Naive thymus-derived CD8-positive, alpha-beta T cell (primary cell): ENCODE data around the gene ALG8. TPM values are rescaled to one million over a fixed set of nuclear protein-coding genes. Genes with fewer than 3 reads are reported as not detected.
A peak's percentile ranks its signal among the peaks of the same experiment; 100 is the strongest.
"Not testable (repeated sequence)": the region's sequence is repeated elsewhere in the genome, so short reads cannot be mapped to it uniquely, and the experiment has no call there.

Experiments
- ATAC-seq, 2 donors: fragments of 150-1000 bp; cut with Tn5 transposase in 1 of 2; sonication (Bioruptor Pico), chemical (Tn5 transposase) in 1 of 2; 1 replicate in 1 of 2; 2 replicates in 1 of 2; pipeline ENCODE4 v1.10.0; 2021; ENCODE audit warnings: mild to moderate bottlenecking in 2 of 2, moderate library complexity in 2 of 2
- POLR2A ChIA-PET: fragments of 350-600 bp; sonication (Branson Sonifier 250); formaldehyde crosslinking; loops from one replicate; lab custom pipeline; 2021; ENCODE audit warnings: antibody characterized with exemption; lab: Charles Lee
- DNase-seq, 10 donors: peaks; one replicate each; pipeline versions ENCODE4 v3.0.0 to v3.0.0-alpha.2; 2020 to 2022
- H3K27ac Mint-ChIP-seq, 10 donors: one replicate each; pipeline ENCODE4 v1.8.0; 2020 to 2022; ENCODE audit warnings: mild to moderate bottlenecking in 10 of 10, mixed read lengths in 10 of 10, moderate library complexity in 4 of 10, inconsistent platforms in 1 of 10
- H3K27me3 Mint-ChIP-seq, 5 donors: one replicate each; pipeline ENCODE4 v1.8.0; 2021 to 2022; ENCODE audit warnings: mixed read lengths in 5 of 5
- H3K36me3 Mint-ChIP-seq, 3 donors: one replicate each; pipeline ENCODE4 v1.8.0; 2020 to 2022; ENCODE audit warnings: mixed read lengths in 3 of 3, mild to moderate bottlenecking in 2 of 3, inconsistent platforms in 1 of 3
- H3K4me1 Mint-ChIP-seq, 4 donors: one replicate each; pipeline ENCODE4 v1.8.0; 2021 to 2022; ENCODE audit warnings: mixed read lengths in 4 of 4
- H3K4me3 Mint-ChIP-seq, 10 donors: one replicate each; pipeline ENCODE4 v1.8.0; 2020 to 2022; ENCODE audit warnings: mild to moderate bottlenecking in 10 of 10, mixed read lengths in 10 of 10, moderate library complexity in 6 of 10, inconsistent platforms in 1 of 10
- H3K9me3 Mint-ChIP-seq, 9 donors: one replicate each; pipeline ENCODE4 v1.8.0; 2020 to 2022; ENCODE audit warnings: mixed read lengths in 9 of 9, mild to moderate bottlenecking in 3 of 9, inconsistent platforms in 1 of 9, moderate library complexity in 1 of 9
- polyA plus RNA-seq, 3 donors: library from polyadenylated mRNA; unstranded; fragments of 300-500 nt; fragmentation: Illumina TruSeq; gene quantifications; one replicate each; pipeline ENCODE4 v1.2.3, GENCODE V29; 2021
- total RNA-seq, 8 experiments: library from RNA in 2 of 8; stranded (reverse) in 2 of 8; gene quantifications; one replicate each; pipeline ENCODE4 v1.2.3 and lab custom pipeline; 2021 to 2026

The ALG8 gene
- total RNA-seq: 10 to 100 TPM; 37.4 to 40.3 TPM
- 10 to 100 TPM; 54.6 to 65.0 (median 64.4) TPM for polyA plus RNA-seq
- 17.2 to 59.0 (median 24.2) reads per million in 6 experiments for total RNA-seq (lab: John Stamatoyannopoulos, UW)

- Mint-ChIP-seq H3K4me1 (peaks cover 22 to 53% (median 44%) of the 10 kb centered on the region in 4 donors), H3K27ac (peak within 1 kb of the TSS; percentile 93 to 98 (median 96)), H3K9me3 (no peaks in the 10 kb centered on the region), H3K36me3 (peaks cover 2 to 28% (median 3%) of the 10 kb centered on the region in 3 donors), H3K4me3 (peak within 1 kb of the TSS; percentile 84 to 98 (median 95)), H3K27me3 (no peaks in the 10 kb centered on the region)
- DNase-seq (peak; percentile 92 to 98 (median 96)), ATAC-seq (peak; percentile 92 to 97)
- POLR2A ChIA-PET: interaction anchor here (0.7 to 2.6 kb wide), 8 partner anchors 9 to 435 kb away, joined by 3 to 21 read pairs (median 7); partner anchors contain the start of genes INTS4, KCTD21, NARS2 and USP35
Measured at GRCh38 chr11:78139422-78140391, at the start of gene ALG8. TSS of gene ALG8 (minus strand) at chr11:78139626. CDS start at chr11:78139588, 38 bp downstream.

- no peaks in the 10 kb centered on the region for H3K27me3 Mint-ChIP-seq
- DNase-seq (peak; percentile 79 to 94 (median 86)), ATAC-seq (peak; percentile 90 to 93)
- peak within 1 kb of the TSS; percentile 95 to 99 (median 98) for H3K4me3 Mint-ChIP-seq
- peaks cover 0 to 1% (median 0%) of the 10 kb centered on the region in 3 donors for H3K36me3 Mint-ChIP-seq
- no peaks in the 10 kb centered on the region for H3K9me3 Mint-ChIP-seq
- H3K27ac Mint-ChIP-seq: peak within 1 kb of the TSS; percentile 87 to 99 (median 96)
- H3K4me1 Mint-ChIP-seq: peaks cover 30 to 63% (median 56%) of the 10 kb centered on the region in 4 donors
- POLR2A ChIA-PET: interaction anchor here (0.6 to 6.6 kb wide), 6 partner anchors 10 to 59 kb away, joined by 3 to 63 read pairs (median 5); partner anchors contain the start of gene ALG8
Measured at GRCh38 chr11:78188286-78189173, 49.1 kb upstream of the ALG8 start, which contains the start of the genes KCTD21 and USP35. TSS of gene KCTD21 (minus strand) at chr11:78188626. CDS start at chr11:78174554, 14,072 bp downstream. TSS of gene USP35 (plus strand) at chr11:78188919. CDS start at chr11:78196246, 7,327 bp downstream.

DNA sequence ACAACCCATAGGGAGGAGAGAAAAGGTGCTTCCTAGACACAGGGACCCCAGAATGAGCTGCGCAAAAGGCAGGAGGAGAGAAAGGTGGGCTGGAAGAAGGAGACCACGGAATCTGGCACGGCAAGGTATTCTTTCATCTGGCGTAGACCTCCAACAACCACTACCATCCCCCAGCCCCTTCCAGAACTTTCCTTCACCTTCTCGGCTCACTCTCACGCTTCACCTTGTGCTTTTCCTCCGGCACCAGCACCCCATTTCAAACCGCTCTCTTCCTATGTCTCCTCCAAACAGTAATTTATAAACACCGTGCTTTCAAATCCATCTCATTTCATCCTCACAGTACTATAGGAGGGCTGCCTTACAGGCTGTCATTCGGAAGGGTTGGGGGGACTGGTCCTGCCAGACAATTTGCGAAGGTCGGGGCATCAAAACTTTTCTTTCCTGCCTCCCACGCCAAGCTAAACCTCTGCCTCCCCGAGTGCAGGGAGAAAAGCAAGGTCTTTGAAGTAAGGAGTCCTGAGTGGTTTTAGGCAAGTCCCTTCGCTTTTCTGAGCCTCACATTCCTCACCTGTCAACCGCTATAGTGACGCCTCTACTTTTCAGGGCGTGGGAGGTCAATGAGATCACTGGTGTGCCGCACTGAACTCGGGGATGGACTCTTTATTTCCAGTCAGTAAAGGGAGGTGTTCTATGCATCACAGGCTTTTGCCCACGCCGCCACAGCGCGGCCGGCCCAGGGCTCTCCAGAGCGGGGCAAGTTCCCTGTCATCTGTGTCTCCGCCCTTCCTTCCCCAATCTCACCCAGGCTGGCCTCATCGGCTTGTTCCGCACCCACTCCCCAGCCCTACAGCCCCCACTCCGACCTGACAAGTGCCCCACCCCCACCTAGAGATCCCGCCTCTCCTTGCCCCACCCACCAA is 48.2 kb upstream of the ALG8 start:
- H3K27ac Mint-ChIP-seq: peak overlapping the region; percentile 67 to 99 (median 96)
- no peaks in the 10 kb centered on the region for H3K9me3 Mint-ChIP-seq

GRCh38 chr11:78181185-78181584 is 41.8 kb upstream of the ALG8 start:
- H3K4me1 Mint-ChIP-seq: peaks cover 3 to 12% (median 8%) of the 10 kb centered on the region in 4 donors
- POLR2A ChIA-PET: no interaction called here

More for the DNA sequence above, 48.2 kb upstream of the ALG8 start:
- Mint-ChIP-seq H3K27me3 (no peaks in the 10 kb centered on the region), H3K4me1 (peaks cover 24 to 55% (median 50%) of the 10 kb centered on the region in 4 donors), H3K4me3 (peak overlapping the region; percentile 95 to 99 (median 98)), H3K36me3 (peaks cover 0 to 2% (median 0%) of the 10 kb centered on the region in 3 donors)
- peak; percentile 56 to 63 for ATAC-seq
- DNase-seq: peak in 8 of 10 donors; percentile 61 to 81 (median 67)
- POLR2A ChIA-PET: interaction anchor here (0.7 to 6.6 kb wide), 3 partner anchors 14 to 48 kb away, joined by 5 to 63 read pairs (median 21); partner anchors contain the start of gene ALG8

GRCh38 chr11:78180751-78181150 is 41.3 kb upstream of the ALG8 start:
- no peak overlapping the region for H3K4me3 Mint-ChIP-seq
- H3K36me3 Mint-ChIP-seq: peaks cover 0 to 7% (median 5%) of the 10 kb centered on the region in 3 donors
- no peak for DNase-seq
- peaks cover 0 to 6% (median 0%) of the 10 kb centered on the region in 9 donors for H3K9me3 Mint-ChIP-seq
- POLR2A ChIA-PET: no interaction called here
- peaks cover 3 to 12% (median 8%) of the 10 kb centered on the region in 4 donors for H3K4me1 Mint-ChIP-seq
- H3K27ac Mint-ChIP-seq: peak overlapping the region in 1 of 10 donors; percentile 28
- no peaks in the 10 kb centered on the region for H3K27me3 Mint-ChIP-seq
- ATAC-seq: no peak

More at GRCh38 chr11:78181185-78181584, 41.8 kb upstream of the ALG8 start:
- H3K27me3 Mint-ChIP-seq: no peaks in the 10 kb centered on the region
- no peak overlapping the region for H3K27ac Mint-ChIP-seq
- peaks cover 0 to 6% (median 5%) of the 10 kb centered on the region in 3 donors for H3K36me3 Mint-ChIP-seq
- peaks cover 0 to 6% (median 0%) of the 10 kb centered on the region in 9 donors for H3K9me3 Mint-ChIP-seq
- no peak for DNase-seq
- no peak for ATAC-seq
- H3K4me3 Mint-ChIP-seq: no peak overlapping the region

- Mint-ChIP-seq H3K36me3 (peaks cover 0 to 7% (median 5%) of the 10 kb centered on the region in 3 donors), H3K4me1 (peaks cover 3 to 12% (median 8%) of the 10 kb centered on the region in 4 donors), H3K4me3 (peak overlapping the region in 1 of 10 donors; percentile 11), H3K27me3 (no peaks in the 10 kb centered on the region), H3K27ac (peak overlapping the region in 5 of 10 donors; percentile 17 to 74 (median 43)), H3K9me3 (peaks cover 0 to 6% (median 0%) of the 10 kb centered on the region in 9 donors)
- DNase-seq: no peak
- no peak for ATAC-seq
- POLR2A ChIA-PET: no interaction called here
Measured at GRCh38 chr11:78179459-78180071, 40.1 kb upstream of the ALG8 start.

- POLR2A ChIA-PET: no interaction called here
- no peak for ATAC-seq
- no peaks in the 10 kb centered on the region for H3K27me3 Mint-ChIP-seq
- H3K4me3 Mint-ChIP-seq: no peak overlapping the region
- peaks cover 0 to 20% (median 17%) of the 10 kb centered on the region in 3 donors for H3K36me3 Mint-ChIP-seq
- H3K27ac Mint-ChIP-seq: peak overlapping the region in 2 of 10 donors; percentile 4 to 5
- H3K4me1 Mint-ChIP-seq: peaks cover 3 to 12% (median 5%) of the 10 kb centered on the region in 4 donors
- DNase-seq: no peak
- H3K9me3 Mint-ChIP-seq: peaks cover 0 to 6% (median 0%) of the 10 kb centered on the region in 9 donors
Measured at GRCh38 chr11:78177216-78177615, 37.8 kb upstream of the ALG8 start.

- H3K4me1 Mint-ChIP-seq: peaks cover 3 to 12% (median 5%) of the 10 kb centered on the region in 4 donors
- DNase-seq (no peak), ATAC-seq (no peak)
- H3K4me3 Mint-ChIP-seq: no peak overlapping the region
- peaks cover 0 to 20% (median 17%) of the 10 kb centered on the region in 3 donors for H3K36me3 Mint-ChIP-seq
- H3K9me3 Mint-ChIP-seq: peaks cover 0 to 6% (median 0%) of the 10 kb centered on the region in 9 donors
- POLR2A ChIA-PET: no interaction called here
- H3K27ac Mint-ChIP-seq: peak overlapping the region in 1 of 10 donors; percentile 20
- no peaks in the 10 kb centered on the region for H3K27me3 Mint-ChIP-seq
Measured at GRCh38 chr11:78176605-78177141, 37.2 kb upstream of the ALG8 start.

DNA sequence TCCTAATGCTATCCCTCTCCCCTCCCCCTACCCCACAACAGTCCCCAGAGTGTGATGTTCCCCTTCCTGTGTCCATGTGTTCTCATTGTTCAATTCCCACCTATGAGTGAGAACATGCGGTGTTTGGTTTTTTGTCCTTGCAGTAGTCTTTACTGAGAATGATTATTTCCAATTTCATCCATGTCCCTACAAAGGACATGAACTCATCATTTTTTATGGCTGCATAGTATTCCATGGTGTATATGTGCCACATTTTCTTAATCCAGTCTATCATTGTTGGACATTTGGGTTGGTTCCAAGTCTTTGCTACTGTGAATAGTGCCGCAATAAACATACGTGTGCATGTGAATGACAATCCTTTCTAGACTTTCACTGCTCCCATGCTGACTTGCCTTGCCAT is 36.4 kb upstream of the ALG8 start:
- H3K27me3 Mint-ChIP-seq, H3K4me1 Mint-ChIP-seq, H3K27ac Mint-ChIP-seq, H3K4me3 Mint-ChIP-seq, ATAC-seq, DNase-seq, H3K9me3 Mint-ChIP-seq, POLR2A ChIA-PET: not testable (repeated sequence)
- H3K36me3 Mint-ChIP-seq: peaks cover 0 to 17% (median 16%) of the 10 kb centered on the region in 3 donors

GRCh38 chr11:78171951-78172350 is 32.5 kb upstream of the ALG8 start:
- Mint-ChIP-seq H3K27ac (no peak overlapping the region), H3K9me3 (no peaks in the 10 kb centered on the region), H3K4me1 (peaks cover 0 to 7% (median 2%) of the 10 kb centered on the region in 4 donors), H3K36me3 (peaks cover 0 to 17% (median 15%) of the 10 kb centered on the region in 3 donors), H3K27me3 (no peaks in the 10 kb centered on the region), H3K4me3 (no peak overlapping the region)
- no peak for DNase-seq
- POLR2A ChIA-PET: no interaction called here
- no peak for ATAC-seq
